ENCODE data around the gene LRP1B. TPM values are rescaled to one million over a fixed set of nuclear protein-coding genes. Genes with fewer than 3 reads are reported as not detected.

The LRP1B gene
- polyA plus RNA-seq, 2 of the 4 experiments (the other 2 are of a cell fraction) = 0.03 TPM; not detected in 1

- ChIA-PET POLR2A (no interaction called here), CTCF (no interaction called here)
- no peak for FAIRE-seq
Observed at GRCh38 chr2:141653184-141653583, 477.6 kb downstream of the LRP1B start.

GRCh38 chr2:141652308-141652707, 478.5 kb downstream of the LRP1B start:
- ATAC-seq (no peak), FAIRE-seq (no peak), DNase-seq (ENCODE audit: low read depth in 1 of 2, low spot score in 1 of 2) (no peak)
- H3K4me1 ChIP-seq = no peaks in the 10 kb centered on the region
- no peak overlapping the region for H3K27ac ChIP-seq
- no peak for TF ChIP-seq MAX (IDR thresholded peaks at IDR 0.05)
- no peak for TF ChIP-seq GATA3 (IDR thresholded peaks at IDR 0.05; ENCODE audit: borderline replicate concordance)
- no peak for TF ChIP-seq CHD4 (IDR thresholded peaks at IDR 0.05; ENCODE audit: borderline replicate concordance)
- no peak for TF ChIP-seq HDAC2 (IDR thresholded peaks at IDR 0.05)
- TF ChIP-seq RCOR1 (IDR thresholded peaks at IDR 0.05; ENCODE audit: low read depth, low read length) = no peak
- TF ChIP-seq CEBPB (IDR thresholded peaks at IDR 0.05) = no peak
- no peak for TF ChIP-seq RNF2 (IDR thresholded peaks at IDR 0.05; ENCODE audit: borderline replicate concordance, low read depth)
- TF ChIP-seq ZFP36 (IDR thresholded peaks at IDR 0.05; ENCODE audit: borderline replicate concordance, partially characterized antibody) = no peak
- no peak for TF ChIP-seq REST (IDR thresholded peaks at IDR 0.05)
- TF ChIP-seq CBX2 (IDR thresholded peaks at IDR 0.05; ENCODE audit: borderline replicate concordance, low read depth) = no peak
- POLR2A ChIA-PET = no interaction called here
- CTCF ChIA-PET = no interaction called here
- H3K4me2 ChIP-seq = no peak overlapping the region
- H3K4me3 ChIP-seq = no peak overlapping the region
- no peaks in the 10 kb centered on the region for H3K9me3 ChIP-seq

More at GRCh38 chr2:141653184-141653583, 477.6 kb downstream of the LRP1B start:
- Histone ChIP-seq H3K4me1 (no peaks in the 10 kb centered on the region), H3K9me3 (no peaks in the 10 kb centered on the region), H3K4me2 (no peak overlapping the region), H3K4me3 (no peak overlapping the region), H3K27ac (no peak overlapping the region)
- TF ChIP-seq FOSB (CRISPR knock-in tag; IDR thresholded peaks at IDR 0.05) (no peak), JUN (IDR thresholded peaks at IDR 0.05) (no peak), ATOH8 (CRISPR knock-in tag; IDR thresholded peaks at IDR 0.05; ENCODE audit: low read depth) (no peak), KDM5A (IDR thresholded peaks at IDR 0.05) (no peak), RAD21 (conservative IDR thresholded peaks at IDR 0.05 in 1 of 2, IDR thresholded peaks at IDR 0.05 in 1 of 2) (no peak), MAFK (IDR thresholded peaks at IDR 0.05; ENCODE audit: partially characterized antibody) (no peak), BHLHE40 (IDR thresholded peaks at IDR 0.05; ENCODE audit: low read depth, low read length) (no peak), HOXB5 (CRISPR knock-in tag; IDR thresholded peaks at IDR 0.05) (no peak), POLR2A (IDR thresholded peaks at IDR 0.05; ENCODE audit: low read length) (no peak), TP53 (CRISPR knock-in tag; IDR thresholded peaks at IDR 0.05) (no peak), NR3C1 (IDR thresholded peaks at IDR 0.05) (no peak), CTCF (IDR thresholded peaks at IDR 0.05) (no peak)
- DNase-seq (ENCODE audit: low read depth in 1 of 2, low spot score in 1 of 2) (no peak), ATAC-seq (no peak)
- 0% methylated on average over 2 of the region's 2 CpGs for WGBS (ENCODE audit: missing lambda C conversion rate)

Measured in A549 (cell line).